ENCODE results near the gene CRYZ. TPM values are rescaled to one million over a fixed set of nuclear protein-coding genes. Genes with fewer than 3 reads are reported as not detected.

CRYZ gene
- total and polyA plus RNA-seq, 12 donors: 18.1 to 81.6 (median 47.7) TPM

- TF ChIP-seq POLR2A (IDR thresholded peaks at IDR 0.05) (no peak), CTCF (IDR thresholded peaks at IDR 0.05) (no peak)
- H3K36me3 ChIP-seq (replicated peaks in 1 of 2): no peaks in the 10 kb centered on the region
- intact Hi-C loops (cut with DNase I): no loop called here
Measured at GRCh38 chr1:74713849-74714248, 19.0 kb downstream of the CRYZ start.

GRCh38 chr1:74712881-74713280 is 20.0 kb downstream of the CRYZ start:
- DNase-seq: no peak
- Histone ChIP-seq H3K4me3 (no peak overlapping the region), H3K4me1 (replicated peaks in 1 of 2) (no peaks in the 10 kb centered on the region), H3K36me3 (replicated peaks in 1 of 2) (no peaks in the 10 kb centered on the region), H3K27ac (no peak overlapping the region), H3K9me3 (replicated peaks in 1 of 3) (no peaks in the 10 kb centered on the region), H3K27me3 (no peaks in the 10 kb centered on the region)
- WGBS, 4 donors: 31 to 80% (median 60%) methylated on average over 1 of the region's 1 CpG
- TF ChIP-seq CTCF (IDR thresholded peaks at IDR 0.05) (no peak), POLR2A (IDR thresholded peaks at IDR 0.05) (no peak)
- intact Hi-C loops (cut with DNase I): no loop called here

More at GRCh38 chr1:74713849-74714248, 19.0 kb downstream of the CRYZ start:
- no peak overlapping the region for H3K4me3 ChIP-seq
- H3K27ac ChIP-seq: no peak overlapping the region
- no peak for DNase-seq
- no peaks in the 10 kb centered on the region for H3K27me3 ChIP-seq
- WGBS, 4 donors: 87 to 93% (median 91%) methylated on average over 3 of the region's 3 CpGs
- H3K9me3 ChIP-seq (replicated peaks in 1 of 3): no peaks in the 10 kb centered on the region
- H3K4me1 ChIP-seq (replicated peaks in 1 of 2): no peaks in the 10 kb centered on the region

GRCh38 chr1:74703386-74704182 is 29.3 kb downstream of the CRYZ start:
- TF ChIP-seq POLR2A (IDR thresholded peaks at IDR 0.05) (no peak), CTCF (IDR thresholded peaks at IDR 0.05) (no peak)
- DNase-seq: no peak

GRCh38 chr1:74699331-74699730 is 33.5 kb downstream of the CRYZ start:
- intact Hi-C loops (cut with DNase I): no loop called here
- H3K4me3 ChIP-seq: no peak overlapping the region
- no peaks in the 10 kb centered on the region for H3K4me1 ChIP-seq (replicated peaks in 1 of 2)
- H3K9me3 ChIP-seq (replicated peaks in 1 of 3): no peaks in the 10 kb centered on the region
- no peaks in the 10 kb centered on the region for H3K36me3 ChIP-seq (replicated peaks in 1 of 2)
- no peak overlapping the region for H3K27ac ChIP-seq
- DNase-seq: no peak
- no peak for TF ChIP-seq POLR2A (IDR thresholded peaks at IDR 0.05)
- no peak for TF ChIP-seq CTCF (IDR thresholded peaks at IDR 0.05)
- no peaks in the 10 kb centered on the region for H3K27me3 ChIP-seq

More at GRCh38 chr1:74703386-74704182, 29.3 kb downstream of the CRYZ start:
- no peak overlapping the region for H3K4me3 ChIP-seq
- H3K27ac ChIP-seq: no peak overlapping the region
- H3K4me1 ChIP-seq (replicated peaks in 1 of 2): no peaks in the 10 kb centered on the region
- H3K9me3 ChIP-seq (replicated peaks in 1 of 3): no peaks in the 10 kb centered on the region
- H3K27me3 ChIP-seq: no peaks in the 10 kb centered on the region
- WGBS, 4 donors: 85 to 96% (median 95%) methylated on average over 6 of the region's 6 CpGs
- H3K36me3 ChIP-seq (replicated peaks in 1 of 2): peaks cover 0 to 7% of the 10 kb centered on the region in 2 donors
- intact Hi-C loops (cut with DNase I): no loop called here

All from adrenal gland (tissue), 12 donors.